ENCODE measurements around the gene AK4.

- TF ChIP-seq CTCF (IDR thresholded peaks at IDR 0.05), result no peak
- TF ChIP-seq CHD2 (IDR thresholded peaks at IDR 0.05; ENCODE audit: low read length, partially characterized antibody), result no peak
- no peak for TF ChIP-seq POLR2AphosphoS2 (conservative IDR thresholded peaks at IDR 0.05; ENCODE audit: low read length)
- no peak for TF ChIP-seq HMGXB4 (CRISPR knock-in tag; IDR thresholded peaks at IDR 0.05; ENCODE audit: borderline replicate concordance)
- TF ChIP-seq REST (IDR thresholded peaks at IDR 0.05), result no peak
- no peak for TF ChIP-seq RNF2 (IDR thresholded peaks at IDR 0.05; ENCODE audit: borderline replicate concordance, low read depth)
- no peak for TF ChIP-seq POLR2A (IDR thresholded peaks at IDR 0.05; ENCODE audit: low read length)
- no peak for TF ChIP-seq NFE2L2 (conservative IDR thresholded peaks at IDR 0.05; ENCODE audit: low read length)
- no peak for TF ChIP-seq MYC (IDR thresholded peaks at IDR 0.05; ENCODE audit: borderline replicate concordance, low read length)
Measured at GRCh38 chr1:65164633-65165032, 16.6 kb downstream of the AK4 start.
